Activated CD8-positive, alpha-beta memory T cell treated with anti-CD3 and anti-CD28 coated beads, Interleukin-2, amount 50 U/mL, for 1 hour (primary cell): ENCODE measurements around the gene CELF4.

Experiments
- DNase-seq: peaks from one replicate; pipeline ENCODE4 v3.0.0-alpha.2; 2020; ENCODE audit errors: extremely low read depth

The CELF4 gene

GRCh38 chr18:37318360-37319355 is 246.9 kb downstream of the CELF4 start:
- DNase-seq, result no peak

- no peak for DNase-seq
These were observed 248.1 kb downstream of the CELF4 start for GRCh38 chr18:37317486-37317885.

GRCh38 chr18:37316468-37316867 is 249.1 kb downstream of the CELF4 start:
- DNase-seq, result no peak

- no peak for DNase-seq
These were observed 249.7 kb downstream of the CELF4 start for GRCh38 chr18:37315935-37316334.

GRCh38 chr18:37314534-37314933 is 251.1 kb downstream of the CELF4 start:
- DNase-seq, result no peak

- no peak for DNase-seq
These were observed 252.0 kb downstream of the CELF4 start for GRCh38 chr18:37313624-37314023.

GRCh38 chr18:37309861-37310260 is 255.7 kb downstream of the CELF4 start:
- DNase-seq, result no peak

- DNase-seq, result no peak
These were observed 256.5 kb downstream of the CELF4 start for GRCh38 chr18:37309059-37309458.

GRCh38 chr18:37307181-37307580 is 258.4 kb downstream of the CELF4 start:
- DNase-seq, result no peak

GRCh38 chr18:37306432-37306831 is 259.2 kb downstream of the CELF4 start:
- DNase-seq, result no peak

GRCh38 chr18:37305066-37305465 is 260.5 kb downstream of the CELF4 start:
- no peak for DNase-seq

GRCh38 chr18:37304012-37304680 is 261.5 kb downstream of the CELF4 start:
- DNase-seq, result no peak

- DNase-seq, result no peak
These were observed 262.6 kb downstream of the CELF4 start for GRCh38 chr18:37303009-37303408.

GRCh38 chr18:37302519-37302918 is 263.1 kb downstream of the CELF4 start:
- no peak for DNase-seq

- DNase-seq, result no peak
These were observed 265.9 kb downstream of the CELF4 start for GRCh38 chr18:37299471-37300304.

GRCh38 chr18:37298816-37299215 is 266.8 kb downstream of the CELF4 start:
- no peak for DNase-seq

GRCh38 chr18:37297106-37297505 is 268.5 kb downstream of the CELF4 start:
- DNase-seq, result no peak

- DNase-seq, result no peak
These were observed 270.6 kb downstream of the CELF4 start for GRCh38 chr18:37294951-37295350.

- DNase-seq, result no peak
These were observed 272.2 kb downstream of the CELF4 start for GRCh38 chr18:37293359-37293758.

- DNase-seq, result no peak
These were observed 276.2 kb downstream of the CELF4 start for GRCh38 chr18:37289423-37289822.

- no peak for DNase-seq
These were observed 278.0 kb downstream of the CELF4 start for GRCh38 chr18:37287601-37288000.

- no peak for DNase-seq
These were observed 278.8 kb downstream of the CELF4 start for GRCh38 chr18:37286801-37287200.
